ENCODE measurements around the gene RIBC1.
"Not testable (repeated sequence)": the region's sequence is repeated elsewhere in the genome, so short reads cannot be mapped to it uniquely, and the experiment has no call there.

The RIBC1 gene

DNA sequence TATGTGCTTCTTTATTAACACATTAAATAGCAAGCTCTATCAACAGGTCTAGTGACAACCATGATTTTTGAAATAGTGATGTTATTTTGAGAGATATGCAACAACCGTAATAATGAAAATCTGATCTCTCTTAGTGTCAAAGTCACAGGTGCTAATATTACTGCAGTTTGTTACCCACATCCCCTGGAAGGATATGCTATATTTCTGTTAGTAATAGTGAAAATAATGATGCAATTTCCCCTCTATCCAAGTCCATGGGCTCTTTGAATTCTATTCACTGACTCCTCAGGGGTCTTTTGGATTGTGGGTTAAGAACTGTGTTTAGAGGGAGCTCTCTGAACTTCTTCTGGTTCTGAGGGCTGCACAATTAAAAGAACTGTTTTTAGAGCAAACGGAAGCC is 14.5 kb downstream of the RIBC1 start:
- no peak for DNase-seq (ENCODE audit: low spot score)

DNA sequence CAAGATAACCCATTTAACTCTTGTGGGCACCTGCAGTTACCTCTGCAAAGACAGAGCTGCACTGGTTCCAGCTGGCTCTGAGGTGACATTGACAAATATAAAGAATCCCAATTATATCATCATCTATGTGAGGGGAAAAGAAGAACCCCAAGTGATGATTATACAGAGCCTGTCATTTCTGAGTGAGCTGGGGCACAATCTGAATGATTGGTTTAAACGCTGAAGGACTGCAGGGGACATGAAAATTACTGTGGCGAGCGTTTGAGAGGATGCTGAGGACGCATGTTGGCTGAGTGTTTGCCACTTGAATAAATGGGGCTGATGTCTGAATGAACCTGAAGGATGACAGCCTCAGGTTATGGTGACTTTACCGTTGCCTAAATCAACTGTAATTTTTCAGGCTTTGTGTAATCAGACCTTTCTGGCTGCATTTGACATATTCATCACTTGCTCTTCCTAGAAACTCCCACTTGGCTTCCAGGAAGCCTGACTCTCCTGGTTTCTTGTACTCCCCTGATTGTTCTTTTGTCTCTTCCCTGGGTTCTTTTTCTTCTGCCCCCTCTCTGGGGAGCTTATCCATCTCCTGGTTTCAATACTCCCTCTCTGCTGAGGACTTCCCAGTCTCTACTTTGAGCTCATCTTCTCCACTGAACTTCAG is 15.6 kb downstream of the RIBC1 start:
- no peak for DNase-seq (ENCODE audit: low spot score)

DNA sequence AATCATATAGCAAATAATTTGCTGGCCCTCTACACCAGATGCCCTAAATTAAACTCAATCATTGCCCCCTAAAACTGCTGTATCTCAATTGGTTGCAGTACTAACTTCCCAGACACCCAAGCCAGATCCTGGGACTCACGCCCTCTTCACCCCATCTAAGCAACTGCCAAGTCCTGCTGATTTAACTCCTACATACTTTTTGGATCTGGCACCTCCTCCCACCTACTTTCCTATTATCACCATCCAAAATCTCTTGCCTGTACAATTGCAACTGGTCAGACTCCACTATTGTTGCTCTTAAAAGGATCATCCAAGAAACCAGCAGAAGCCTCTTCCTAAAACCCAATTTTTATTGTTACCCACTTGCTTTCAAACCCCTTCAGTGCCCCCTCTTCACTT is 16.2 kb downstream of the RIBC1 start:
- DNase-seq (ENCODE audit: low spot score), result no peak

DNA sequence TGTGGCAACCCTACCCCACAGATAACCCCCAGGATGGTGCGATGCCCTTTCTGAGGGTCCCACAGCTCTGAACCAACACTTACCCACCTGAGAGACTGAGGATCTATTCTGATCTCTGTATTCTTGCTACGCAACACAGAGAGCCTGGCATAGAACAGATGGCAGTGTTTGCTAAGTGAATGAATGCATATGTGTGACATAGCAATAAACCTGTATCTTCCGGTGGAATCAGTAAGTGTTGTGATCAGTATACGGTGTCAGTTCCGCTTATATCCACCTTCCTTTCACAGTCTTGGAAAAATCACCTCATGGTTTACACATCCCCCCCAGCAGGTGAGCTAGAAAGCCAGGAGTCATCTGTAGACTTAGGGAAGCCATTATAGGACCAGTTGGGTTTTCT is 17.4 kb downstream of the RIBC1 start:
- no peak for DNase-seq (ENCODE audit: low spot score)

DNA sequence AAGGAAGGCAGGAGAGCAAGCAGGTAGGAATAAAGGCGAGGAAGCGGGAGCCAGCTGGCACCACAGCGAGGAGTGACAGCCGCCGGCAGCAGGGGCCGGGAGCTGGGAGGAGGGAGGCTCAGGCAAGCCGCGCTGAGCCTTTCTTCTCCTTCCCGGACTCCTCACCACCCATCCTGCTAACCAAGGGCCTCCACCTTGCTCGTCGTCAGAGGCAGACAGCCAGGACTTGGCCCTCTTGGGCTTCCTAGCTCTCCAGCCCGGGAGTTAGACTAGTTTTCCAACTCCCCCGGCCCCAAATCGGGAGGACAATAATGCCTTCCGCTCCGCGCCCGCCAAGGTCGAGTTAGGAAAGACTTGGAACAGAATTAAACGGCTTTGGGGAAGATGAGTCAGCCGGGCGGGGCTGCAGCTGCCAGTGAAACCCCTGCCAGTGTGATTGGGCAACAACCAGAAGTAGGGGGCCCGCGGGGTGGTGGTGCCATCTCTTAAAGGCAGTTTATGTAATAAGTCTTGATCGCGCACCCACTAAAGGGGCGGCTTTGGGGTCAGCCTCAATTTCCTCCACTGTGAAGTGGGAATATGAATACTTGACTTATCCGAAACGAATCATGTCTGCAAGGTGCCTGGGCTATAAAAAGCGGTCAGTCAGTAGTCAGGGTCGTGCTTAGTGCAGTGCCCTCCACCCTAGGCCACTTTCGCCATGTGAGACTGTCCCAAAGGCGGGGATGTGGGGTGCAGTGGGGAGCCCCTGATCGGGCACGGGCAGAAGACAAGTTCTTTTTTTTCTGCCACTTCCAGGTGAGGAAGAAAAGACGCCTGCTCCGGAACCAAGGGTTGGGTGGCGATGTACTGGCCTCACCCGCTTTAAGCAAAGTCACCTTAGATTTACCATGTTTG is 18.2 kb downstream of the RIBC1 start:
- DNase-seq (ENCODE audit: low spot score), result no peak

DNA sequence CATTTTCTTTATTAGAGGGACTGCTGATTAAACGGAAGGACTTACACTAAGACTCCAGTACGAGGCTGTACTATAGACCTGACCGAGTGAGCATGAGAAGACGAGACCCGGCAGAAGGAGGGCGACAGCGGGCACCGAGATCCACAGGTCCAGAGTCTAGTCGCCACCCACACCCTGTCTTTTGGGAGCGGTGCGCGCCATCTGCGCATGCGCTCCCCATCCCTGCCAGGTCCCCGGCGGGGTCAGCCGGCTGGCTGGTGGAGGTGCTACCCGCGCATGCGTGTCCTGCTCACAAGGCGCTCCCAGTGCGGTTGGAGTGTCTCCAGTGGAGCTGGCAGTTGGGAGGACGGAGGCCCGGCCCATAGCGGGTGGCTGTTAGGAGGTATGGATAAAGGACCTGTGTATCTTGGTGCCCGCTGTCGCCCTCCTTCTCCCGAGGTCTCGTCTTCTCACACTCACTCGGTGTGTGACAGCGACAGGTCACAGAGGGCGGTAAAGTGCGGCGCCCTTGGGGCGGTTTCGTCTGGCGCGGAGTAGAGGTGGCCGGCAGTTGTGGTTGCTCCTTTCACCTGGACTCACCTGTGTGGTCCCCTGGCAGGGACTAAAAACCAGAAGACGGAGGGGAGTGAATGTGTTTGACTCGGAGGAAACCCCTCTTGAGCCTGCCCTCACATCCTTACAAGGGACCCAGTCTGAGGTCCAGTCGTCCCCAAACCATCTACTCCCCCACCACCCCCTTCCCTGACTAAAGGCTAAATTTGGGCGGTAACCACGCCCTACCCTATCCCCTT is 19.1 kb downstream of the RIBC1 start:
- peak; percentile 59 for DNase-seq (ENCODE audit: low spot score)

DNA sequence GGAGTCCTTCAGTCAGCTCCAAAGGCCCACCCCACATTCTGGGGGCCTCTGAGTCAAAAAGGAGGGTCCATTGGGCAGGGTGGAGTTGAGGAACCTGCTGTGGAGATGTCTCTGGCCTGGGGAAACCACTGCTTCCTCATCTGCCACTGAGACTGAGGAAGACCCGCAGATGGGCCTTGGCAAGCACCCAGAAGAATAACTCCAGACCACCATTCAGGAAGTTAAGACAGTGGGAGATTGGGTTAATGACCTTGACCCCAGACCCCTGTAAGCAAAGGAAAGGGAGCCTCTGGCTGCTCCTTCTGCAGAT is 19.6 kb downstream of the RIBC1 start:
- no peak for DNase-seq (ENCODE audit: low spot score)

DNA sequence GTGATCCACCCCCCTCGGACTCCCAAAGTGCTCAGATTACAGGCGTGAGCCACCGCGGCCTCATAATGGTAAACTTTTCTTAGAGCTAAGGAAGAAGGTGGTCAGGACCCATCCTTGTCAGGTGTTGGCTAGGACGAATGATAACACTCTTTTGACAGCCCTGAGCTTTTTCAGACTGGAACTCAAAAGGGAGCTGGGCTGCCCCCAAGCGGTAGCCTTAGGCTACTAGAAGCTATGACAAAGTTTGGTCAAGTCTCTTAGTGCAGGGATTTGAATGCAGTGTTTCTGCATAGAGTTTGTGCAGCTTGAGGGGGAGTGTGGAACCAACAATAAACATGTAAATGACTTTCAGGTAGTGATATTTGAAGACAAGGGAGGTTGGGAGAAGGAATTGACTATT is 23.3 kb downstream of the RIBC1 start:
- no peak for DNase-seq (ENCODE audit: low spot score)

DNA sequence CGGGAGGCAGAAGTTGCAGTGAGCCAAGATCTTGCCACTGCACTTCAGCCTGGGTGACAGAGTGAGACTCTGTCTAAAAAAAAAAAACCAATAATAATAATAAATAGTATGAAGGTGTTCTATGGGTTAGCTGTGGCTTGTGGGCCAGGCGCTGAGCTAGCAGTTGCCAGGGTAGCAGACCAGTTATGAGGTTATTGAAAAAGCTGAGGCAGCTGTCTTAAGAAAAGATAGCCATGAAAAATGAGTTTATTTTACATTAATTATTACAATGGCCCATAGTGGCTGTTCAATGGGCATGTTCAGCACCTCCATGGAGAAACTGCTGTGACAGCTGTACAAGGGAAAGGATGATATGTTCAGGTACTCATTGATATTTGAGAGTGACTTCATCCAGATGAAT is 24.8 kb downstream of the RIBC1 start:
- DNase-seq (ENCODE audit: low spot score), result no peak

DNA sequence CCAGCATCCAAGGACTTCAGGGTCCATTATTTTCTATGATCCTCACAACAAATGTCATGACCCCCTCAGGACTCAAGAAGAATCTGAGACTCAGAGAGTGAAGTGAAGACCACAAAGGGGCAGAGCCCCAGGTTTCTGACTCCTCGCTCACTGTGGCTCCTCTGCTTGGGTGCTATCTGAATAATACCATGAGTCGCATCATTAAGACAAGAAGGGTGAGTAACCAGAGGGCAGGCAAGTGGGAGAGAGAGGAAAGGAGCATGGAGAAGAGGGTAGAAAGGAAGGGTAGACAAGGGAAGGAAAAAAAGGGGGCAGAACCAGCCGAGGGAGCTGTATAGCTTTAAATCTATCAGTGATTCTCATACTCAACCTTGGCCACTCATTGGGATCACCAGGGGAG is 27.0 kb downstream of the RIBC1 start:
- DNase-seq (ENCODE audit: low spot score), result no peak

DNA sequence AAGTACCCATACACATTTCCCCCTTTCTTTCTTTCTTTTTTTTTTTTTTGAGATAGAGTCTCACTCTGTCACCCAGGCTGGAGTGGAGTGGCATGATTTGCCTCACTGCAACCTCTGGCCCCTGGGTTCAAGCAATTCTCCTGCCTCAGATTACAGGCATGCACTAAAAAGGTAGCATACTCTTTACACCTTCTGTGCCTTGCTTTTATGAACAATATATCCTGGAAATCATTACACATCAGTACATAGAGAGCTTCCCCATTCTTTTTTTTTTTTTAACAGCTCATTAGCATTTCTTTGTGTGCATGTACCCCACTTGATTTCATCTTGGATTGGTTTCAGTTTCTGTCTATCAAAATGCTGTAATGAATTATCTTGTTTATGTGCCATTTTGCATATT is 30.1 kb downstream of the RIBC1 start:
- no peak for DNase-seq (ENCODE audit: low spot score)

DNA sequence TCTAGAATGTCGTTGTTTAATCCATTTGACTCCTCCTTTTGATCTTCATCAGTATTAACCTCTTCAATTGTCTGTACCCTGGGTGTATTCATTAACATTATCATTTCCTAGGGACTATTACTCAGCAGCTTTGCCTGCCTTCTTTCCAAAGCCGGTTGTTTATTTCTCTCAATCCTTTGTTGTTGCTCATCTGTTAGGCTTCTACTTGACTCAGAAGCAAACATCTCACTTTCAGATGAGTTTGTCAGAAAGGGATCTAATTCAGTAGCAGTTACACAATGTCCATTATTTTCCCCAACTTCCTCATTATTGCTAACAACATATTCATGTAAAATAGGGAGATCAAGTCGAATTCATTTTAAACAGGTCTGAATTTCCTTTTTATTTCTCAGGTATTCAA is 33.6 kb downstream of the RIBC1 start:
- no peak for DNase-seq (ENCODE audit: low spot score)

DNA sequence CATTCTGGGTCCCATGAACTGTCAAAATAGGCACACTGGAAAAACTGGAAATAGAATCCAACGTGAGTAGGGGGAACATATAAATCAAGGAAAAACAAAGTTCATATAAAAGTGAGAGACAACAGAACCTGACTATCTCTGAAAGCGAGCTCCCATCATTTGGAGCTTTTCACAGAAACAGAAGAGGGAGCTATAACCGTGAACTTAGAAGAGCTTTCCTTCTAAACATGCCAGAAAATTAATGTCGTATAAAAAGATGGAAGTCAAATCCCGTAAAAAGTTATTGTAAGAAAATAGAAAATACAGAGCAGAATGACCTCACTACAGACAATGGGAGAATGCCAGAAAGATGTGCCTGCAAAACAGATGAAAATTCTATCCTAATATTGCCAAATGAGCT is 35.4 kb downstream of the RIBC1 start:
- no peak for DNase-seq (ENCODE audit: low spot score)

DNA sequence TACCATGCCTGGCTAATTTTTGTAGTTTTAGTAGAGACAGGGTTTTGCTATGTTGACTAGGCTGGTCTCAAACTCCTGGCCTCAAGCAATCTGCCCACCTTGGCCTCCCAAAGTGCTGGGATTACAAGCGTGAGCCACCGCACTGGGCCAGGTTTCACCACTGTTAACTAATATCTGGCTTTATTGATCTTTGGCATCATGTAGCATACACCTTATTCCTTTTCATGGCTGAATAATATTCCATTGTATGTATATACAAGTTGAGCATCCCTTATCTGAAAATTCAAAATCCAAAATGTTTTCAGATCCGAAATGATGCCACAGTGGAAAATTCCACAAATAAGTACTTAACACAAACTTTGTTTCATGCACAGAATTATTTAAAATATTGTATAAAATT is 46.0 kb downstream of the RIBC1 start:
- DNase-seq (ENCODE audit: low spot score), result not testable (repeated sequence)

DNA sequence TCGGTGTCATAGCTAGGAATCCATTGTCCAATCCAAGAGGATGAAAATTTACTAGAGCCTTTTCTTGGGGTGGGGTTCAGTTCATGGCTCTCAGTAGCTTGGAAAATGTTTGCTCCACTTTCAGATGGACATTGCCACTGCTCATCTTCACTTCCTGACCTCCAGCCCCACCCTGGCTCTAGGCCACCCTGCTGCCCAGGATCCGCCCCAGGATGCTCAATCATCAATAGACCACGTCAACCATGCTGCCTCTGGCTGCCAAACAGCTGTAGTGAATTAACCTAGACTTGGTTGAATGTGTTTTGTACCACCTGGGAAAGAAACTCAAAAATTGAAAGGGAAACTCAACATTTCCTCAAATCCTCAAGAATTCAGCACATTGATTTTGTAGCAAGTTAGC is 48.7 kb downstream of the RIBC1 start:
- no peak for DNase-seq (ENCODE audit: low spot score)

DNA sequence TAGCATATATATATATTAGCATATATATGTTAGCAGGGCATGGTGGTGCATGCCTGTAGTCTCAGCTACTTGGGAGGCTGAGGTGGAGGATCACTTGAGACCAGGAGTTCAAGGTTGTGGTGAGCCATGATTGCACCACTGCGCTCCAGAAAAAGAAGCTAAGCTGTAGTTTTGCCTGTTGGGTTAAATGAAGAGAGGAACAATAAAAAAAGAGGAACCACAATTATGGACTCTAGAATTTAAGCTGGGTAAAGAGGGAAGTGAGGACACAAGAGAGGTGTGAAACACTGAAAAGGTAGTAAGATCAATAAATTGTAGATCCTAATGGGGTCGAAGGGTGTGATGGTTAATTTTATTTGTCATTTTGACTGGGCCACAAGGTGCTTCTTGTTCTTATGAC is 52.0 kb downstream of the RIBC1 start:
- no peak for DNase-seq (ENCODE audit: low spot score)

DNA sequence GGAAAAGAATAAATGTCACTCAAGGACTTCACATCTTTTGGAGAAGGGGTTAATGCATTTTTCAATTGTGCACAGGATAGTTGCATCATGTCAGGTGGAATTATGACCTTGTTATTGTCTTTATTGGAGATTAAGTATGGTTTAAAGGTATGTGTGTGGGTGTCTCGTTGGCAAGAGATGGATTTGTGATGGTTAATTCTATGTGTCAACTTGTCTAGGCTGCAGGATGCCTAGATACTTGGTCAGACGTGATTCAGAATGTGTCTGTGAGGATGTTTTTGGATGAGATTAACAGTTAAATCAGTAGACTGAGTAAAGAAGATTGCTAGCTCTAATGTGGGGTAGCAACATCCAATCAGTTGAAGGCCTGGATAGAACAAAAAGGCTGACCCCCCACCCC is 53.7 kb downstream of the RIBC1 start:
- no peak for DNase-seq (ENCODE audit: low spot score)

DNA sequence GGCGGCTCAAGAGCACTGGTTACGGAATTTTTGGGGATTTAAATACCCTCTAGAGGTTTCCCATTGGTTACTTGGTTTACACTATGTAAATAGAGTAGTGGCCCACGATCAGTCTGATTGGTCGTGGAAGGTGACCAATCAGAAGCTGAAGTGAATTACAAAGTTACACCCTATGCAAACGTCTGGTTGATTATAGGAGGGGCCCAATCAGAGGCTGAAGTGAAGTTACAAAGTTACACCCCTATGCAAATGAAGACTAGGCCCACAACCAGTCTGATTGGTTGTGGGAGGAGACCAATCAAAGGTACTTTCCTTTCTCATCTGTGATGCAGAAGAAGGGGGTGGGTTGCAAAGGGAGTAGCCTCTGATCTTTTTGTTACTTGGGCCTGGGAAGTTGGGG is 56.6 kb downstream of the RIBC1 start:
- no peak for DNase-seq (ENCODE audit: low spot score)
